Lower lobe of right lung (tissue), 2 donors: ENCODE results near the gene MRGPRE. TPM values are rescaled to one million over a fixed set of nuclear protein-coding genes. Genes with fewer than 3 reads are reported as not detected.

Source experiments
- ATAC-seq, 2 donors: fragments of 200-7000 bp; cut with Tn5 transposase; one replicate each; pipeline ENCODE4 v1.9.1; 2020 to 2022; ENCODE audit warnings: mild to moderate bottlenecking in 2 of 2, moderate library complexity in 2 of 2
- DNase-seq: peaks from one replicate; pipeline ENCODE4 v3.0.0-alpha.2; 2020
- H3K27ac ChIP-seq: fragments of 200-600 bp; one replicate; pipeline ENCODE4 v1.8.0; 2022
- H3K27me3 ChIP-seq: fragments of 200-600 bp; one replicate; pipeline ENCODE4 v1.8.0; 2022; ENCODE audit warnings: low read depth
- H3K36me3 ChIP-seq: fragments of 200-600 bp; one replicate; pipeline ENCODE4 v1.8.0; 2022; ENCODE audit warnings: mild to moderate bottlenecking
- H3K4me1 ChIP-seq: fragments of 200-600 bp; one replicate; pipeline ENCODE4 v1.8.0; 2022
- H3K4me3 ChIP-seq: fragments of 200-600 bp; one replicate; pipeline ENCODE4 v1.8.0; 2022; ENCODE audit warnings: mild to moderate bottlenecking
- H3K9me3 ChIP-seq: fragments of 200-600 bp; one replicate; pipeline ENCODE4 v1.8.0; 2022
- CTCF ChIP-seq: fragments of 200-600 bp; IDR thresholded peaks from one replicate; pipeline ENCODE4 v1.8.0; 2022; ENCODE audit warnings: antibody characterized with exemption, mild to moderate bottlenecking
- intact Hi-C: fragments of 100-400 bp; cut with DNase I; formaldehyde crosslinking; loops from one replicate; pipeline ENCODE4 v1.11.0; 2022
- total RNA-seq: library from RNA; stranded (reverse); fragmentation: NEBNext Ultra II Directional; extraction: Animal tissue kit (Norgen Biotek cat#: 25700); gene quantifications from one replicate; pipeline ENCODE4 v1.2.1, GENCODE V29; 2021
- donor health status: DM: no; HTN: yes; CAD: no; lungs with severe emphysema.

The MRGPRE gene
- total RNA-seq, 1 donor from 2014 or later, result not detected

GRCh38 chr11:3188496-3189195 lies 43.6 kb downstream of the MRGPRE start:
- Histone ChIP-seq H3K36me3 (no peaks in the 10 kb centered on the region), H3K27ac (no peak overlapping the region), H3K27me3 (no peaks in the 10 kb centered on the region), H3K4me1 (no peaks in the 10 kb centered on the region), H3K9me3 (no peaks in the 10 kb centered on the region), H3K4me3 (no peak overlapping the region)
- DNase-seq, result no peak
- no peak for TF ChIP-seq CTCF
- intact Hi-C loops, result no loop called here
- ATAC-seq, result no peak

GRCh38 chr11:3186166-3186953 lies 45.9 kb downstream of the MRGPRE start:
- intact Hi-C loops, result no loop called here
- no peak overlapping the region for H3K4me3 ChIP-seq
- no peaks in the 10 kb centered on the region for H3K9me3 ChIP-seq
- H3K27me3 ChIP-seq, result no peaks in the 10 kb centered on the region
- DNase-seq (no peak), ATAC-seq (no peak)
- H3K36me3 ChIP-seq, result no peaks in the 10 kb centered on the region
- no peak overlapping the region for H3K27ac ChIP-seq
- no peak for TF ChIP-seq CTCF
- H3K4me1 ChIP-seq, result no peaks in the 10 kb centered on the region

GRCh38 chr11:3184732-3185347 lies 47.4 kb downstream of the MRGPRE start:
- Histone ChIP-seq H3K36me3 (no peaks in the 10 kb centered on the region), H3K27ac (no peak overlapping the region), H3K4me3 (no peak overlapping the region), H3K9me3 (no peaks in the 10 kb centered on the region), H3K4me1 (no peaks in the 10 kb centered on the region), H3K27me3 (no peaks in the 10 kb centered on the region)
- intact Hi-C loops, result no loop called here
- no peak for TF ChIP-seq CTCF
- DNase-seq (no peak), ATAC-seq (no peak)

- no peak for TF ChIP-seq CTCF
- H3K27ac ChIP-seq, result no peak overlapping the region
- no peaks in the 10 kb centered on the region for H3K36me3 ChIP-seq
- DNase-seq (peak; percentile 25), ATAC-seq (no peak)
- no peak overlapping the region for H3K4me3 ChIP-seq
- intact Hi-C loops, result no loop called here
- H3K27me3 ChIP-seq, result no peaks in the 10 kb centered on the region
- no peaks in the 10 kb centered on the region for H3K4me1 ChIP-seq
- H3K9me3 ChIP-seq, result no peaks in the 10 kb centered on the region
Measured at GRCh38 chr11:3183523-3183922, 48.7 kb downstream of the MRGPRE start.

- H3K9me3 ChIP-seq, result no peaks in the 10 kb centered on the region
- no peaks in the 10 kb centered on the region for H3K27me3 ChIP-seq
- peak in 1 of 2 donors; percentile 9 for ATAC-seq
- intact Hi-C loops, result no loop called here
- peak; percentile 25 for DNase-seq
- no peaks in the 10 kb centered on the region for H3K4me1 ChIP-seq
- no peaks in the 10 kb centered on the region for H3K36me3 ChIP-seq
- TF ChIP-seq CTCF, result no peak
- no peak overlapping the region for H3K4me3 ChIP-seq
- H3K27ac ChIP-seq, result no peak overlapping the region
Measured at GRCh38 chr11:3182462-3182852, 49.8 kb downstream of the MRGPRE start.
